ENCODE results near the gene RNPEPL1.

RNPEPL1 gene

DNA sequence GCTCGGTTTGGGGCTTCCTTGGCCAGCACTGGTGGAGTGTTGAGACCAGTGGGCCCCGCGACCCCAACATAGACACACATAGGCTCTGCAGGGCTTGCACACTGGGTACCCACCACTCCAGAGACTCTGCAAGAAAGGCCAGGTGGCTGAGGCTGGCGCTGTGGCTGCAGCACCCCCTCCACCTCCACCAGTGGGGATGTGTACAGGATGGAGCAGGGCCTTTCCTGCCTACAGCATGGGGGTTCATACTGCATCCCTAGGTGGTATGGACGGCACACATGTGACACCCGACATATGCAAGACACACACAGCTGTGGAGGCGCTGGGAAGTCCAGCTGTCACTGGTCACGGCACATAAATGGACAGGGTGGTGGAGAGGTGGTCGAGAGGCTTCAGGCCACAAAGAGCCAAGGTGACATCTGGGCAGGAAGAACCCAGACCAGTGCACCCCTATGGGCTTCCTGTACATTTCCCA is 1.3 kb downstream of the RNPEPL1 start:
- H3K79me2 ChIP-seq (ENCODE audit: insufficient read depth, low read length) = peaks cover 24% of the 10 kb centered on the region
- peak overlapping the region; percentile 65 for H3K27ac ChIP-seq (ENCODE audit: low read depth, low read length)
- no peaks in the 10 kb centered on the region for H3K36me3 ChIP-seq (ENCODE audit: low read length)
- H3K4me3 ChIP-seq (ENCODE audit: insufficient read depth, low read length, poor library complexity, severe bottlenecking) = peak overlapping the region; percentile 70
- peak overlapping the region; percentile 77 for H3K9ac ChIP-seq (ENCODE audit: low read length)
- peak overlapping the region; percentile 65 for H3K4me2 ChIP-seq (ENCODE audit: low read depth, low read length, poor library complexity, severe bottlenecking)
- H4K20me1 ChIP-seq (ENCODE audit: low read depth, low read length) = no peaks in the 10 kb centered on the region
- no peaks in the 10 kb centered on the region for H3K27me3 ChIP-seq (ENCODE audit: low read length)
- H2AFZ ChIP-seq (ENCODE audit: low read depth, low read length, severe bottlenecking) = no peak overlapping the region
- H3F3A ChIP-seq (ENCODE audit: insufficient read depth) = peaks cover 21% of the 10 kb centered on the region
- no peaks in the 10 kb centered on the region for H3K9me3 ChIP-seq (ENCODE audit: insufficient read depth, low read length)
- H3K9me2 ChIP-seq (replicated peaks; ENCODE audit: insufficient read depth, low read length) = no peaks in the 10 kb centered on the region
- TF ChIP-seq EZH2phosphoT487 (conservative IDR thresholded peaks at IDR 0.05; ENCODE audit: low read length) = no peak
- TF ChIP-seq, protein P1, sequence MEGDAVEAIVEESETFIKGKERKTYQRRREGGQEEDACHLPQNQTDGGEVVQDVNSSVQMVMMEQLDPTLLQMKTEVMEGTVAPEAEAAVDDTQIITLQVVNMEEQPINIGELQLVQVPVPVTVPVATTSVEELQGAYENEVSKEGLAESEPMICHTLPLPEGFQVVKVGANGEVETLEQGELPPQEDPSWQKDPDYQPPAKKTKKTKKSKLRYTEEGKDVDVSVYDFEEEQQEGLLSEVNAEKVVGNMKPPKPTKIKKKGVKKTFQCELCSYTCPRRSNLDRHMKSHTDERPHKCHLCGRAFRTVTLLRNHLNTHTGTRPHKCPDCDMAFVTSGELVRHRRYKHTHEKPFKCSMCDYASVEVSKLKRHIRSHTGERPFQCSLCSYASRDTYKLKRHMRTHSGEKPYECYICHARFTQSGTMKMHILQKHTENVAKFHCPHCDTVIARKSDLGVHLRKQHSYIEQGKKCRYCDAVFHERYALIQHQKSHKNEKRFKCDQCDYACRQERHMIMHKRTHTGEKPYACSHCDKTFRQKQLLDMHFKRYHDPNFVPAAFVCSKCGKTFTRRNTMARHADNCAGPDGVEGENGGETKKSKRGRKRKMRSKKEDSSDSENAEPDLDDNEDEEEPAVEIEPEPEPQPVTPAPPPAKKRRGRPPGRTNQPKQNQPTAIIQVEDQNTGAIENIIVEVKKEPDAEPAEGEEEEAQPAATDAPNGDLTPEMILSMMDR (IDR thresholded peaks at IDR 0.05; ENCODE audit: insufficient read depth, low read length, poor library complexity, severe bottlenecking) = no peak

DNA sequence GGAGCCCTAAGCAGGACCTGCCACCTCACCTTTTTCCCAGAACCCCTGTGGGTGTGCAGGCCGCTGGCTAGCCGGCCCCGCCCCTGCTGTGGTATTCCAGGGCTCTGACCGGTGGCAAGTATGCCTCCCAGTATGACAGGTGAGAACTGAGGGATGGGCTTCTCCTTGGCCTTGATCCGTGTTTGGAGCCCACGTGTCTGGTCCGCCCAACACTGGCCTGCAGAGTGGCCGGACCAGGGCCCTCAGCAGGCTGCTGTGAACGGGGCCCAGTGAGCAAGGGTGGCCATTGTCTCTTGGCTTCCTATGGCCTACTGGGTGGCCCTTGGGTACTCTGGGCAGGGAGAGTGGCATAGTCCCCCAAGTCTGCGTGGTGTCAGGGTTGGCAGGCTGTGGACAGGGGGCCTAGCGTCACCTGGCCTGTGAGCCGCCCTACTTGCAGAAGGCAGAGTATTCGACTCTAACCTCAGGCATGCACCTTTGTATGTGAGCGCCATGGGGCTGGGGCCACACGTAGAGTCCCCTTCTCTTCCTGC is 1.8 kb downstream of the RNPEPL1 start:
- H3K4me3 ChIP-seq (ENCODE audit: insufficient read depth, low read length, poor library complexity, severe bottlenecking) = no peak overlapping the region
- peak overlapping the region; percentile 65 for H3K4me2 ChIP-seq (ENCODE audit: low read depth, low read length, poor library complexity, severe bottlenecking)
- no peak overlapping the region for H3K27ac ChIP-seq (ENCODE audit: low read depth, low read length)
- no peaks in the 10 kb centered on the region for H3K9me3 ChIP-seq (ENCODE audit: insufficient read depth, low read length)
- H3F3A ChIP-seq (ENCODE audit: insufficient read depth) = peaks cover 16% of the 10 kb centered on the region
- peak overlapping the region; percentile 77; the same call in 1 of the 2 replicates for H3K9ac ChIP-seq (ENCODE audit: low read length)
- H3K9me2 ChIP-seq (replicated peaks; ENCODE audit: insufficient read depth, low read length) = no peaks in the 10 kb centered on the region
- H3K27me3 ChIP-seq (ENCODE audit: low read length) = no peaks in the 10 kb centered on the region
- H3K36me3 ChIP-seq (ENCODE audit: low read length) = no peaks in the 10 kb centered on the region
- no peak overlapping the region for H2AFZ ChIP-seq (ENCODE audit: low read depth, low read length, severe bottlenecking)
- TF ChIP-seq, protein P1 (IDR thresholded peaks at IDR 0.05; ENCODE audit: insufficient read depth, low read length, poor library complexity, severe bottlenecking) = no peak
- TF ChIP-seq EZH2phosphoT487 (conservative IDR thresholded peaks at IDR 0.05; ENCODE audit: low read length) = no peak
- H3K79me2 ChIP-seq (ENCODE audit: insufficient read depth, low read length) = peaks cover 24% of the 10 kb centered on the region
- H4K20me1 ChIP-seq (ENCODE audit: low read depth, low read length) = no peaks in the 10 kb centered on the region

DNA sequence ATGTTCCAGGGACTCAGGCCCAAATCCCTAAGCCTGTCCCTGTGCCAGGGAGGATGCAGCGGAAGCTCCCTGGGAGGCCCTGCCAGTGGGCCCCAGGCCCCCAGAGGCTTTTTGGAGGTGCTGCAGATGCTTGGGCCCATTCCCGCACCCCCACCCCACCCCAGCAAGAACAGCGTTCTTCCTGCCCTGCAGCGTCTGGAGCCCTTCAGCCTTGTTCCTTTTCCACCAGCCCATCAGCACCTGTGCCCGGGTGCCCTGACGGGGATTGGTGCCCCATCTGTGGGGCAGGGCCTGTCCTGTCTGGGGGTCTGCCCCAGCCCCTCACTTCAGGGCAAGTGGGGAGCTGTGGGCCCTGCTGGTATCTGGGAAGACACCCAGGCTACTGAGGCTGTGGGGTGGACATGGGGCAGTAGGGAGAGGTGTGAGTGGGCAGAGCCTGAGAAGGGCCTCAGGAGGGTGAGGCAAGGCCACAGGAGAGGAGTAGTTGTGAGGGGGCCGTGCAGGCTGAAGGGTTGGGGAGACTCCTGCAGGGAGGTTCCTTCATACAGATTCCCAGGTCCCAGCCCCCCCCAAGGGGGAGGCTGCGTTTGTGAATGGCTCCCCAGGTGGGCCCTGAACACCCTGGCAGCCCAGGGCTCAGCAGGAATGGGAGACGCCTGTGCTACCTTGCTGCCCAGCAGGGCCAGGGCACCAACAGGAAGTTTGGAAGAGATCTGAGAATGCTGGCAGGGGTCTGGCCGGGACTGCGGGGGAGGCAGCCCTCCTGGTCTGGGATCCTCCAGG is 2.4 kb downstream of the RNPEPL1 start:
- Histone ChIP-seq H2AFZ (ENCODE audit: low read depth, low read length, severe bottlenecking) (no peak overlapping the region), H3K9me2 (replicated peaks; ENCODE audit: insufficient read depth, low read length) (no peaks in the 10 kb centered on the region), H4K20me1 (ENCODE audit: low read depth, low read length) (no peaks in the 10 kb centered on the region), H3K4me3 (ENCODE audit: insufficient read depth, low read length, poor library complexity, severe bottlenecking) (no peak overlapping the region), H3K9me3 (ENCODE audit: insufficient read depth, low read length) (no peaks in the 10 kb centered on the region), H3K4me2 (ENCODE audit: low read depth, low read length, poor library complexity, severe bottlenecking) (no peak overlapping the region), H3K9ac (ENCODE audit: low read length) (no peak overlapping the region), H3K36me3 (ENCODE audit: low read length) (no peaks in the 10 kb centered on the region), H3K79me2 (ENCODE audit: insufficient read depth, low read length) (peaks cover 24% of the 10 kb centered on the region), H3K27ac (ENCODE audit: low read depth, low read length) (no peak overlapping the region), H3K27me3 (ENCODE audit: low read length) (no peaks in the 10 kb centered on the region), H3F3A (ENCODE audit: insufficient read depth) (peaks cover 10% of the 10 kb centered on the region; the same call in 1 of the 2 replicates)
- TF ChIP-seq, protein P1 (IDR thresholded peaks at IDR 0.05; ENCODE audit: insufficient read depth, low read length, poor library complexity, severe bottlenecking) = no peak
- no peak for TF ChIP-seq EZH2phosphoT487 (conservative IDR thresholded peaks at IDR 0.05; ENCODE audit: low read length)
